ENCODE results near the gene ANAPC2. TPM values are rescaled to one million over a fixed set of nuclear protein-coding genes. Genes with fewer than 3 reads are reported as not detected.

ANAPC2 gene, protein sequence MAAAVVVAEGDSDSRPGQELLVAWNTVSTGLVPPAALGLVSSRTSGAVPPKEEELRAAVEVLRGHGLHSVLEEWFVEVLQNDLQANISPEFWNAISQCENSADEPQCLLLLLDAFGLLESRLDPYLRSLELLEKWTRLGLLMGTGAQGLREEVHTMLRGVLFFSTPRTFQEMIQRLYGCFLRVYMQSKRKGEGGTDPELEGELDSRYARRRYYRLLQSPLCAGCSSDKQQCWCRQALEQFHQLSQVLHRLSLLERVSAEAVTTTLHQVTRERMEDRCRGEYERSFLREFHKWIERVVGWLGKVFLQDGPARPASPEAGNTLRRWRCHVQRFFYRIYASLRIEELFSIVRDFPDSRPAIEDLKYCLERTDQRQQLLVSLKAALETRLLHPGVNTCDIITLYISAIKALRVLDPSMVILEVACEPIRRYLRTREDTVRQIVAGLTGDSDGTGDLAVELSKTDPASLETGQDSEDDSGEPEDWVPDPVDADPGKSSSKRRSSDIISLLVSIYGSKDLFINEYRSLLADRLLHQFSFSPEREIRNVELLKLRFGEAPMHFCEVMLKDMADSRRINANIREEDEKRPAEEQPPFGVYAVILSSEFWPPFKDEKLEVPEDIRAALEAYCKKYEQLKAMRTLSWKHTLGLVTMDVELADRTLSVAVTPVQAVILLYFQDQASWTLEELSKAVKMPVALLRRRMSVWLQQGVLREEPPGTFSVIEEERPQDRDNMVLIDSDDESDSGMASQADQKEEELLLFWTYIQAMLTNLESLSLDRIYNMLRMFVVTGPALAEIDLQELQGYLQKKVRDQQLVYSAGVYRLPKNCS
- 35.5 TPM for polyA plus RNA-seq (2013)

DNA sequence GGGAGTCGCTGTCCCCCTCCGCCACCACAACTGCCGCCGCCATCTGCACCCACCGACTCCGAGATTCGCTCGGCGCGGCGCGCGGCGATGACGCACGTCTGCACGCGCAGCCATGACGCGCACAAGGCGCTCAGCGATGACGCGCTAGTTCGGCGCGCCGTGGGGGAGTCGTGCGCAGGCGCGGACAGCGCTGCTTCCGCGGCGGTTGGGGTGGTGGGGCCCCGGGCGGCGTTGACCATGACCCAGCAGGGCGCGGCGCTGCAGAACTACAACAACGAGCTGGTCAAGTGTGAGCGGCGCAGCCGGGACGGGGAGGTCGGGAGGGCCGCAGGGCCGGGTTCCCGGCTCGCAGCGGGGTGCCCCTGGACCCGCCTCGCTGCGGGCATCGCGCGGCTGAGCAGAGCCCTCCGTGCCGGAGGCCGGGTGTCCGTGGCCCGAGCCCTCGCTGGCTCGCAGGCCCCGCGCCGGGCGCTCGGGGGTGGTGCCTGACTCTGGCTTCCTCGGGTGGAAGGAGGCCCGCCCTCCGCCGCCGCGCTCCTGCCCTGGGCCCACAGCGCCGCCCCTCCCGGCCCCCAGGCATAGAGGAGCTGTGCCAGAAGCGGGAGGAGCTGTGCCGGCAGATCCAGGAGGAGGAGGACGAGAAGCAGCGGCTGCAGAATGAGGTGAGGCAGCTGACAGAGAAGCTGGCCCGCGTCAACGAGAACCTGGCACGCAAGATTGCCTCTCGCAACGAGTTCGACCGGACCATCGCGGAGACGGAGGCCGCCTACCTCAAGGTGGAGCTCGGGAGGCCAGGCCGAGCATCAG, at the start of gene ANAPC2, which contains the start of gene SSNA1:
Gene ANAPC2 (minus strand): TSS at position 71 of the 807 bp plus-strand sequence. CDS start 28 bp downstream, at position 43.
Gene SSNA1 (plus strand): TSS at position 187 of the 807 bp plus-strand sequence. CDS start 51 bp downstream, at position 238.
- under 1% methylated on average over 78 of the region's 98 CpGs for WGBS (ENCODE audit: insufficient coverage)
- POLR2A ChIA-PET, result interaction anchor here (0.7 to 2.0 kb wide), 4 partner anchors 12 to 36 kb away, joined by 3 to 6 read pairs (median 4); partner anchors contain the start of genes CYSRT1 and TPRN
- peaks cover 3 to 39% (median 36%) of the 10 kb centered on the region in 4 experiments for H3K4me1 ChIP-seq (ENCODE audit: control extremely low read depth in 1 of 4, control insufficient read depth in 4 of 4, insufficient read depth in 4 of 4, low read length in 3 of 4)

DNA sequence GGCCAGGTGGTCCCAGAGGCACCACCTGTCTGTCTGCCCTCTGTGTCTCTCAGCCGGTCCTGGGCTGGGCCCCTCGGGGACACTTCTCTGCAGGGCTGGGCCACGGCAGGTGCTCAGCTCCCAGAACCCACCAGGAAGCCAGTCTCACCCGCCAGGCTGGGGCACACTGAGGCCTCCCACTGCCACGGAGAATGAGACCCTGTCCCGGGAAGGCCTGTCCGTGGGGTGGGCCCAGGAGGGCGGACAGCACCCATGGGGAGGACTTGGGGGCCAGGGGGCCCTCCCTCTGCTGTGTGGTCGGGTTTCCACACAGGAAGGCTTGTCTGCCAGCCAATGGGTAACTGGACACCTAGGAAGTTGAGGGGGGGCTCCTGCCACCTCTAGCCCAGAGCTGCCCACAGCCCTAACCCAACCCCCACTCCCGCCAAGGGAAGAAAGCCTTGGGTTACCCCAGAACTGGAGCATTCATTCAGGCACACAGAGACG, 48.6 kb upstream of the ANAPC2 start:
- peaks cover 0 to 54% (median 49%) of the 10 kb centered on the region in 4 experiments for H3K4me1 ChIP-seq (ENCODE audit: control extremely low read depth in 1 of 4, control insufficient read depth in 4 of 4, insufficient read depth in 4 of 4, low read length in 3 of 4)
- ChIA-PET POLR2A (interaction anchor here (0.9 to 1.2 kb wide), 2 partner anchors 10 to 109 kb away, joined by 4 to 5 read pairs; partner anchors contain the start of gene RNF224), CTCF (interaction anchor here (0.6 to 4.8 kb wide), 22 partner anchors 11 to 459 kb away, joined by 3 to 25 read pairs (median 4); partner anchors contain the start of genes ANAPC2, CYSRT1, RNF224 and SSNA1)
- 23% methylated on average over 8 of the region's 11 CpGs for WGBS (ENCODE audit: insufficient coverage)
- peak overlapping the region in 5 of 7 experiments; percentile 19 to 70 (median 52) for H3K4me3 ChIP-seq (ENCODE audit: control insufficient read depth in 1 of 7, extremely low read depth in 1 of 7, insufficient read depth in 4 of 7, low read depth in 2 of 7, low read length in 6 of 7)
- peak overlapping the region in 1 of 2 experiments; percentile 54 for H3K27ac ChIP-seq (ENCODE audit: insufficient read depth in 1 of 2, low read depth in 1 of 2, low read length in 2 of 2, poor library complexity in 1 of 2, severe bottlenecking in 2 of 2)
- DNase-seq, result no peak
- no peaks in the 10 kb centered on the region for H3K9me3 ChIP-seq (ENCODE audit: control extremely low read depth in 1 of 5, control insufficient read depth in 4 of 5, insufficient read depth in 2 of 5, low read depth in 1 of 5, low read length in 4 of 5)
- peaks cover 0 to 3% (median 2%) of the 10 kb centered on the region in 4 experiments for H3K36me3 ChIP-seq (ENCODE audit: control insufficient read depth in 4 of 4, insufficient read depth in 4 of 4, low read length in 3 of 4)
- peaks cover 0 to 7% (median 0%) of the 10 kb centered on the region in 5 experiments for H3K27me3 ChIP-seq (replicated peaks in 2 of 5; ENCODE audit: control insufficient read depth in 4 of 5, insufficient read depth in 5 of 5, low read length in 4 of 5)

More for the DNA sequence above, at the start of gene ANAPC2, which contains the start of gene SSNA1:
- Histone ChIP-seq H3K4me3 (ENCODE audit: control insufficient read depth in 1 of 7, extremely low read depth in 1 of 7, insufficient read depth in 4 of 7, low read depth in 2 of 7, low read length in 6 of 7) (peak within 1 kb of the TSS; percentile 90 to 99 (median 96)), H3K36me3 (ENCODE audit: control insufficient read depth in 4 of 4, insufficient read depth in 4 of 4, low read length in 3 of 4) (peaks cover 5 to 69% (median 35%) of the 10 kb centered on the region in 4 experiments), H3K27ac (ENCODE audit: insufficient read depth in 1 of 2, low read depth in 1 of 2, low read length in 2 of 2, poor library complexity in 1 of 2, severe bottlenecking in 2 of 2) (peak within 1 kb of the TSS; percentile 70 to 90), H3K9me3 (ENCODE audit: control extremely low read depth in 1 of 5, control insufficient read depth in 4 of 5, insufficient read depth in 2 of 5, low read depth in 1 of 5, low read length in 4 of 5) (no peaks in the 10 kb centered on the region), H3K27me3 (replicated peaks in 2 of 5; ENCODE audit: control insufficient read depth in 4 of 5, insufficient read depth in 5 of 5, low read length in 4 of 5) (no peaks in the 10 kb centered on the region)
- CTCF ChIA-PET, result interaction anchor here (0.6 to 6.1 kb wide), 17 partner anchors 8 to 100 kb away, joined by 3 to 33 read pairs (median 4); partner anchors contain the start of genes CYSRT1, LRRC26, RNF208 and RNF224
- DNase-seq, result peak; percentile 92 to 97 (median 94)

DNA sequence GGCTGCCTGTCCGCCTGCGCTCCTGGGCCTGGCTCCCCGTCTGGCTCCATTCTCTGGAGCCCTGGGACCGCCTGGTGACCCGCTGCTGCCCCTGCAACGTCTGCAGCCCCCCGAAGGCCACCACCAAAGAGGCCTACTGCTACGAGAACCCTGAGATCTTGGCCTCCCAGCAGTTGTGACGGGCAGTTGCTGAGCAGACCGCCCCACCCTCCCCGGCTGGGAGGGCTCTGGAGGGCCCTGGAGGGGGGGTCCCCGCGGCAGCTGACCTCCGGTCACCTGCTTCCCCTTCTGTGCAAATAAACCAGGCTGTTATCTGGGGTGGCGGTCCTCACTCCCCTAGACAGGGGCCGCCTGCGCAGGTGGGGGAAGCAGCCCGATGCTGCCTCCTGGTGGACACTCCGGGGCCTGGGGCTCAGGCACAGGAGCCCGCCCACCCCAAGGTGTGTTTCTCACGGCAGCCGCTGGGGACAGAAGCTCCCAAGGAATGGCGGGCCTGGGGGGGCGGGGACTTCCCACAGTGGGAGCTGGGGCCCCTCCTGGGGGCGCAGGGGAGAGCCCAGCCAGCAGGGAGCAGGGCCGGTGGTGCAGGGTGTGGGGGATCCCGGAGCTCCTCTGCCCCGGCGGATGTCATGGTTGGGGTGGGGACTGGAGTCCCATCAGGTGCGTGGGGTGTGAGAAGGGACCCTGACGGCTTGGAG, 48.0 kb upstream of the ANAPC2 start:
- H3K4me1 ChIP-seq (ENCODE audit: control extremely low read depth in 1 of 4, control insufficient read depth in 4 of 4, insufficient read depth in 4 of 4, low read length in 3 of 4), result peaks cover 0 to 52% (median 45%) of the 10 kb centered on the region in 4 experiments
- POLR2A ChIA-PET, result interaction anchor here (0.5 to 1.2 kb wide), 3 partner anchors 9 to 701 kb away, joined by 4 to 5 read pairs (median 4); partner anchors contain the start of gene RNF224
- H3K27me3 ChIP-seq (replicated peaks in 2 of 5; ENCODE audit: control insufficient read depth in 4 of 5, insufficient read depth in 5 of 5, low read length in 4 of 5), result peaks cover 0 to 7% (median 0%) of the 10 kb centered on the region in 5 experiments
- no peaks in the 10 kb centered on the region for H3K9me3 ChIP-seq (ENCODE audit: control extremely low read depth in 1 of 5, control insufficient read depth in 4 of 5, insufficient read depth in 2 of 5, low read depth in 1 of 5, low read length in 4 of 5)
- H3K36me3 ChIP-seq (ENCODE audit: control insufficient read depth in 4 of 4, insufficient read depth in 4 of 4, low read length in 3 of 4), result no peaks in the 10 kb centered on the region
- peak overlapping the region in 1 of 2 experiments; percentile 54 for H3K27ac ChIP-seq (ENCODE audit: insufficient read depth in 1 of 2, low read depth in 1 of 2, low read length in 2 of 2, poor library complexity in 1 of 2, severe bottlenecking in 2 of 2)
- DNase-seq, result peak; percentile 88 to 93 (median 92)
- H3K4me3 ChIP-seq (ENCODE audit: control insufficient read depth in 1 of 7, extremely low read depth in 1 of 7, insufficient read depth in 4 of 7, low read depth in 2 of 7, low read length in 6 of 7), result peak overlapping the region in 5 of 7 experiments; percentile 38 to 70 (median 52)
- 6% methylated on average over 26 of the region's 31 CpGs for WGBS (ENCODE audit: insufficient coverage)
- CTCF ChIA-PET, result interaction anchor here (0.6 to 4.8 kb wide), 20 partner anchors 10 to 458 kb away, joined by 3 to 25 read pairs (median 4); partner anchors contain the start of genes ANAPC2, CYSRT1, RNF224 and SSNA1

GRCh38 chr9:137235424-137236237, 47.3 kb upstream of the ANAPC2 start:
- H3K27ac ChIP-seq (ENCODE audit: insufficient read depth in 1 of 2, low read depth in 1 of 2, low read length in 2 of 2, poor library complexity in 1 of 2, severe bottlenecking in 2 of 2), result no peak overlapping the region
- ChIA-PET POLR2A (interaction anchor here (0.5 to 1.2 kb wide), 2 partner anchors 8 to 700 kb away, joined by 4 to 5 read pairs; partner anchors contain the start of gene RNF224), CTCF (interaction anchor here (0.9 to 4.8 kb wide), 8 partner anchors 9 to 200 kb away, joined by 3 to 25 read pairs (median 4); partner anchors contain the start of genes CYSRT1, RNF224 and TMEM210)
- WGBS (ENCODE audit: insufficient coverage), result 72% methylated on average over 25 of the region's 35 CpGs
- H3K27me3 ChIP-seq (replicated peaks in 2 of 5; ENCODE audit: control insufficient read depth in 4 of 5, insufficient read depth in 5 of 5, low read length in 4 of 5), result peaks cover 0 to 7% (median 0%) of the 10 kb centered on the region in 5 experiments
- no peak for DNase-seq
- no peaks in the 10 kb centered on the region for H3K36me3 ChIP-seq (ENCODE audit: control insufficient read depth in 4 of 4, insufficient read depth in 4 of 4, low read length in 3 of 4)
- H3K9me3 ChIP-seq (ENCODE audit: control extremely low read depth in 1 of 5, control insufficient read depth in 4 of 5, insufficient read depth in 2 of 5, low read depth in 1 of 5, low read length in 4 of 5), result no peaks in the 10 kb centered on the region
- peaks cover 0 to 52% (median 44%) of the 10 kb centered on the region in 4 experiments for H3K4me1 ChIP-seq (ENCODE audit: control extremely low read depth in 1 of 4, control insufficient read depth in 4 of 4, insufficient read depth in 4 of 4, low read length in 3 of 4)
- H3K4me3 ChIP-seq (ENCODE audit: control insufficient read depth in 1 of 7, extremely low read depth in 1 of 7, insufficient read depth in 4 of 7, low read depth in 2 of 7, low read length in 6 of 7), result peak overlapping the region in 4 of 7 experiments; percentile 38 to 70 (median 56)

DNA sequence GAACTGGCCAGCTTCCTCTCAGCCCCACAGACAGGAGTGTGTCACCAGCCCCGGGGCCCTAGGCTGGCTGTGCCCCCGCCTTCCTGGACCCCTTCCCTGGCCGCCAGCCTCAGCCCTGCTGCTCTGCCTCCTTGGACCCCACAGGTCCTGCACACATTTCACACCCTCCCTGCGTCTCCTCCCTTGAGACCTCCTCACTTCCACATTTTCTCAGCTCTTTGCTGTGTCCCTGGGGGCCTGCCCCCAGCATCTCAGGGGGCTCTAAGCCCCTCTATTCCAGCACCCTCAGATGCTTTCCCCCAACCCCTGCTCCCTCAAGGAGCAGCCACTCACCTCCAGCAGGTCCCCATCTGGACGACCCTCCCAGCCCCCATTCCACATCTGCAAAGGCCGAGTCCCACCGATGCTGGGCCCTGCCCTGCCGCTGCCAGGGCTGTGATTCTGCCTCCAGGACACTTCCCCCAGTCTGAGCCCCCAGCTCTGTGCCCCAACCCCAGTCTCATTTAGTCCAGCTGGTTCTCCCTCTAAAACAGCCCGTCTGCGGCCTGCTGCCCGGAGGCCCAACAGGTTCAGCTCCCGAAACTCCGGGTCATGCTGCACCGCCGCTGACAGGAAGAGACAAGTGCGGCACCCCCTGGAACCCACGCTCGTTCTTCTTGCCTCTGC, 46.5 kb upstream of the ANAPC2 start:
- Histone ChIP-seq H3K27me3 (replicated peaks in 2 of 5; ENCODE audit: control insufficient read depth in 4 of 5, insufficient read depth in 5 of 5, low read length in 4 of 5) (peaks cover 0 to 10% (median 0%) of the 10 kb centered on the region in 5 experiments), H3K9me3 (ENCODE audit: control extremely low read depth in 1 of 5, control insufficient read depth in 4 of 5, insufficient read depth in 2 of 5, low read depth in 1 of 5, low read length in 4 of 5) (no peaks in the 10 kb centered on the region), H3K4me1 (ENCODE audit: control extremely low read depth in 1 of 4, control insufficient read depth in 4 of 4, insufficient read depth in 4 of 4, low read length in 3 of 4) (peaks cover 0 to 52% (median 39%) of the 10 kb centered on the region in 4 experiments), H3K27ac (ENCODE audit: insufficient read depth in 1 of 2, low read depth in 1 of 2, low read length in 2 of 2, poor library complexity in 1 of 2, severe bottlenecking in 2 of 2) (no peak overlapping the region), H3K4me3 (ENCODE audit: control insufficient read depth in 1 of 7, extremely low read depth in 1 of 7, insufficient read depth in 4 of 7, low read depth in 2 of 7, low read length in 6 of 7) (peak overlapping the region in 1 of 7 experiments; percentile 61), H3K36me3 (ENCODE audit: control insufficient read depth in 4 of 4, insufficient read depth in 4 of 4, low read length in 3 of 4) (no peaks in the 10 kb centered on the region)
- DNase-seq, result no peak
- WGBS (ENCODE audit: insufficient coverage), result 80% methylated on average over 12 of the region's 18 CpGs
- POLR2A ChIA-PET, result no interaction called here
- CTCF ChIA-PET, result interaction anchor here (0.7 to 4.8 kb wide), 4 partner anchors 9 to 120 kb away, joined by 3 to 25 read pairs (median 3); partner anchors contain the start of genes CYSRT1 and RNF224

Data from common myeloid progenitor, CD34-positive (primary cell).